Measurements from ENCODE around the gene ZNF277.
"Not testable (repeated sequence)": the region's sequence is repeated elsewhere in the genome, so short reads cannot be mapped to it uniquely, and the experiment has no call there.

The ZNF277 gene

GRCh38 chr7:112279042-112279441 lies 72.5 kb downstream of the ZNF277 start:
- FAIRE-seq (no peak), DNase-seq (ENCODE audit: extremely low spot score, insufficient read length, low read depth) (no peak)

GRCh38 chr7:112280267-112280666 lies 73.8 kb downstream of the ZNF277 start:
- FAIRE-seq (no peak), DNase-seq (ENCODE audit: extremely low spot score, insufficient read length, low read depth) (no peak)

GRCh38 chr7:112282476-112283188 lies 76.1 kb downstream of the ZNF277 start:
- no peak for FAIRE-seq
- no peak for DNase-seq (ENCODE audit: extremely low spot score, insufficient read length, low read depth)

DNA sequence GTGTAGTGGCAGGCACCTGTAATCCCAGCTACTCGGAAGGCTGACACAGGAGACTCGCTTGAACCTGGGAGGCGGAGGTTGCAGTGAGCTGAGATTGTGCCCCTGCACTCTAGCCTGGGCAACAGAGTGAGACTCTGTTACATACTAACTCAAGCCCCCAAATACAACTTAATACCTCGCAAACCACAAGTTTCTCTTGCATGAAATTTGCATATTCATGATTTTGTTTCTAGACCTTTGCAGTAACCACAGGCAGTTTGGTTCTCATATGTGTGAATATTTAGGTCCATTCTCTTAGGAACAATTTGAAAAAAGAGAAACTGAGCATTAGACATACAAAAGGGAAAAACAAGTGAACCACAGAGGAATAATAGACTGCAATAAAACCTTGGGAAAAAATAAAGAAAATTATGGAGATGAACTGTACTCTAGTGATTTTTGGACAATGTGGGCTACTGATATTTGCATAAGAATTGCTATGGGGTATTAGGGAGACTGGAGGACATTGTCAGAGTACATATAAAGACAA lies 77.0 kb downstream of the ZNF277 start:
- DNase-seq (ENCODE audit: extremely low spot score, insufficient read length, low read depth): no peak
- FAIRE-seq: no peak

DNA sequence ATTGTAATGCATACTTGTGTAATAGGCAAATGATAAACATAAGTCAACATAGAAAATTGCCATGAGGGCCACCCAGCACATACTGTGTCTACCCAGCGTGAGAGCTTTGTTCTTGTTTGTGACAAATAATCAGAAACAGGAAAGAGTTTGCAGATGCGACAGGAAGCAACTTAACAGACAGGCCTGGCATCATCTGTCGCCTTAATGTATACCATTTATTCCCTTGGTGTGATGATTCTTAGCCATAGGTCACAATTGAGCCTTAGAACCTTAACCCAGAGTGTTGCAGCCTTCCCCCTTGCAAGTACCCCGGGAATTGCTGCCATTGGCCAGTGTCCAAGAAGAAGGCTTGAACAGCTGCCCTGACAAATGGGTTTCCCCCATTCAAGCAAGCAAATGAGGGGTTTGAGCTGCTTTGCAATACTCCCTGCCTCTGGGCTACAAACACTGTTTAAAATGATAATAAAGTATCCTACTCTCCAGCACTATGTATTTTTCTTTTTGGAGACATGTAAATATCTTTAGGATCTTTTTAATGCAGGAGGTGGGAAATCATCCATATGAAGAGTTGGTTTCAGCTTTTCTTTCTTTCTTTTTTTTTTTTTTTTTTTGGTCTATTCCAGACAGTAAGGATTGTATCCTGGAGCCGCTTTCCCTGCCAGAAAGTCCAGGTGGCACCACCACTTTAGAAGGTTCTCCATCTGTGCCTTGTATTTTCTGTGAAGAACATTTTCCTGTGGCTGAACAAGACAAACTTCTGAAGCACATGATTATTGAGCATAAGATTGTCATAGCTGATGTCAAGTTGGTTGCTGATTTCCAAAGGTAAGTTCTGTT lies 80.0 kb downstream of the ZNF277 start:
- no peak for FAIRE-seq
- DNase-seq (ENCODE audit: extremely low spot score, insufficient read length, low read depth): no peak

DNA sequence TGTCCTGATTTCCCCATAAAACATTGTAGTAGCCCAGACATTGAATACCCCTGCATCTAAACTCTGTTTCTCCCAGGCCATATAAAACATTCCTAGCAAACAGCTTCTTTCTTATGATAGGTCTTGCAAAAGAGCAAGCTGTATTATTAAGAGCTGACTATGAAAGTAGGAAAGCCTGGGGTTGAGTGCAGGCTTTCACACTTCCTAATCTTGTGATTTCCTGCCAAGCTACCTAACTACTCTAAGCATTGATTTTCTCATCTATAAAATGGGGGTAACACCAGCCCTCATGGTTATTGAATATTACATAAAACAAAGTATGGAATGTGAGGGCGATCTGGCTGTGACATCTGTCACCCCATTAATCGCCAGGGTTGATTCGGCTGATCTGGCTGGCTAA lies 81.8 kb downstream of the ZNF277 start:
- DNase-seq (ENCODE audit: extremely low spot score, insufficient read length, low read depth) (no peak), FAIRE-seq (no peak)

DNA sequence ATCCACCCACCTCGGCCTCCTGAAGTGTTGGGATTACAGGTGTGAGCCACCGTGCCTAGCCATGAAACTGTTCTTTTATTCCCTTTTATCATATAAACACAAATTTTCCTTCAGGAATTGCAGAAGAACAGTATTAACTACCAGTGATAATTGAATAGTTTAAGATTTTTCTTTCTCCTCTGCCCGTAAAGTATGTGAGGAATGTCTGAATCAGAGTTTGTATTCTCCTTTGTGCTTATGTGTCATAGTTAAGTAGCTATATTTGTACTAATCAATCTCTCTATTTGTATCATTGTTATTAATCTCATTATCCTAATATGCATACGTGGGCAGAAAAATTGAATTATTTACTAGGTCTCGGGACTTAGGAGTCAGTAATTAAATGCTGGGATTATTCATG lies 83.6 kb downstream of the ZNF277 start:
- DNase-seq (ENCODE audit: extremely low spot score, insufficient read length, low read depth): no peak
- FAIRE-seq: no peak

GRCh38 chr7:112292162-112292561 lies 85.7 kb downstream of the ZNF277 start:
- DNase-seq (ENCODE audit: extremely low spot score, insufficient read length, low read depth): no peak
- FAIRE-seq: no peak

DNA sequence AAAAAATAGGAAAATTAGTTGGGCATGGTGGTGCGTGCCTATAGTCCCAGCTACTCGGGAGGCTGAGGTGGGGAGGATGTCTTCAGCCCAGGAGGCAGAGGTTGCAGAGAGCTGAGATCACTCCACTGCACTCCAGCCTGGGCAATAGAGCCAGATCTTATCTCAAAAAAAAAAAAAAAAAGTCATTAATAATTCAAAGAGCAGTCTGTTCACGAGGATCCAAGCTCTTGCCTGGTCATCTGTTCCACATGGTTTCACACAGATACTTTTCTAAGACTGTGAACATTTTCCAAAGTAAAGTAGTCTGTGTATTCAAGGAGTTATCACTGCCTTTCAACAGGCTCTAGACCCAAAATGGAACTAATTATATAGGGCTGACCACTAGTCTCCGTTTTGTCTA lies 86.9 kb downstream of the ZNF277 start:
- DNase-seq (ENCODE audit: extremely low spot score, insufficient read length, low read depth): no peak

GRCh38 chr7:112296432-112296831 lies 89.9 kb downstream of the ZNF277 start:
- no peak for DNase-seq (ENCODE audit: extremely low spot score, insufficient read length, low read depth)
- FAIRE-seq: no peak

More for the DNA sequence above, 86.9 kb downstream of the ZNF277 start:
- no peak for FAIRE-seq

- FAIRE-seq (no peak), DNase-seq (ENCODE audit: extremely low spot score, insufficient read length, low read depth) (no peak)
Measured at GRCh38 chr7:112297681-112298080, 91.2 kb downstream of the ZNF277 start.

GRCh38 chr7:112298543-112299100 lies 92.1 kb downstream of the ZNF277 start:
- DNase-seq (ENCODE audit: extremely low spot score, insufficient read length, low read depth) (no peak), FAIRE-seq (no peak)

- DNase-seq (ENCODE audit: extremely low spot score, insufficient read length, low read depth) (no peak), FAIRE-seq (no peak)
Measured at GRCh38 chr7:112300072-112300471, 93.6 kb downstream of the ZNF277 start.

GRCh38 chr7:112300831-112301407 lies 94.4 kb downstream of the ZNF277 start:
- FAIRE-seq (no peak), DNase-seq (ENCODE audit: extremely low spot score, insufficient read length, low read depth) (no peak)

DNA sequence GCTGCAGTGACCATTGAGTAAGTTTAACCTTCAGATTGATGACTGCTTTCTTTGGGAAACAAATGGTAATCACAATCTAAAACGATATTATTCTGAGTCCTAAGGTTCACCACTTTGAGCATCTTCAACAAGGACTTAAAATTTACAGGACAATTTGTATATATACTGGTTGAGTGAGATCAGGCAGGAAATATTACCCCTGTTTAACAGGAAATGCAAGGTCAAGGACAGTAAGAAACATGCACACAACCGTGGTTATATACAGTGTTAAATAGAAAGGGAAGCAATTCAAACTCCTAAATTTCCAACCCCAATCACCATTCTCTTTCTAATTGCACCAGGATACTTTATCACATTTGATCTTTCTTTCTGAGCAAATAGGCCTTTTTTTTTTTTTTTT lies 96.1 kb downstream of the ZNF277 start:
- no peak for DNase-seq (ENCODE audit: extremely low spot score, insufficient read length, low read depth)
- no peak for FAIRE-seq

GRCh38 chr7:112306903-112307302 lies 100.4 kb downstream of the ZNF277 start:
- no peak for FAIRE-seq
- no peak for DNase-seq (ENCODE audit: extremely low spot score, insufficient read length, low read depth)

- DNase-seq (ENCODE audit: extremely low spot score, insufficient read length, low read depth) (no peak), FAIRE-seq (no peak)
Measured at GRCh38 chr7:112307506-112307905, 101.0 kb downstream of the ZNF277 start.

GRCh38 chr7:112308974-112309373 lies 102.5 kb downstream of the ZNF277 start:
- FAIRE-seq (no peak), DNase-seq (ENCODE audit: extremely low spot score, insufficient read length, low read depth) (no peak)

DNA sequence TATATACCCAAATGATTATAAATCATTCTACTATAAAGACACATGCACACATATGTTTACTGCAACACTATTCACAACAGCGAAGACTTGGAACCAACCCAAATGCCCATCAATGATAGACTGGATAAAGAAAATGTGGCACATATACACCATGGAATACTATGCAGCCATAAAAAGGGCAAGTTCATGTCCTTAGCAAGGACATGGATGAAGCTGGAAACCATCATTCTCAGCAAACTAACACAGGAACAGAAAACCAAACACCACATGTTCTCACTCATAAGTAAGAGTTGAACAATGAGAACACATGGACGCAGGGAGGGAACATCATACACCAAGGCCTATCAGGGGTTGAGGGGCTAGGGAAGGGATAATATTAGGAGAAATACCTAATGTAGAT lies 110.3 kb downstream of the ZNF277 start:
- DNase-seq (ENCODE audit: extremely low spot score, insufficient read length, low read depth); FAIRE-seq: not testable (repeated sequence)

GRCh38 chr7:112322070-112322469 lies 115.6 kb downstream of the ZNF277 start:
- DNase-seq (ENCODE audit: extremely low spot score, insufficient read length, low read depth) (no peak), FAIRE-seq (no peak)

- FAIRE-seq: no peak
- no peak for DNase-seq (ENCODE audit: extremely low spot score, insufficient read length, low read depth)
Measured at GRCh38 chr7:112327566-112327965, 121.1 kb downstream of the ZNF277 start.
